Measurements from ENCODE around the gene KCNJ8. TPM values are rescaled to one million over a fixed set of nuclear protein-coding genes. Genes with fewer than 3 reads are reported as not detected.

KCNJ8 gene
- total RNA-seq, 1 donor from 2014 or later = 0.66 TPM

DNA sequence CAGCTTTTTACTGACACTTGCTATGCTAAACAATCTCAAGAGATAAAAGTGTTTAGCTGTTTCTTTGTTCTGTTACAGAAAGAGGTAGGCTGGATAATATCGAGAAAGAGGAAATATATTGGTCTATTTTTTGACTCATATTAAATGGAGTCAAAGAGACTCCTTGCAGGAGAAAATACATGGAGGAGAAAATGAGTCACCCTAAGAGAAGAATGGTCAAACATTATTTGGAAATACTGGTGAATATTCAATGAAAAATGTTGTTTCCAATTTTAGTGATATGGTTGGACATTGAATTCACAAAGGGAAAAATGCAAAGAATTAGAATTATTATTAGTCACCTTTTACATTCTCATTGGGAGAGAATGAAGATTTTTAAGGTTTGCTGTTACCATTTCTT lies 3.2 kb downstream of the KCNJ8 start:
- TF ChIP-seq, protein P1, sequence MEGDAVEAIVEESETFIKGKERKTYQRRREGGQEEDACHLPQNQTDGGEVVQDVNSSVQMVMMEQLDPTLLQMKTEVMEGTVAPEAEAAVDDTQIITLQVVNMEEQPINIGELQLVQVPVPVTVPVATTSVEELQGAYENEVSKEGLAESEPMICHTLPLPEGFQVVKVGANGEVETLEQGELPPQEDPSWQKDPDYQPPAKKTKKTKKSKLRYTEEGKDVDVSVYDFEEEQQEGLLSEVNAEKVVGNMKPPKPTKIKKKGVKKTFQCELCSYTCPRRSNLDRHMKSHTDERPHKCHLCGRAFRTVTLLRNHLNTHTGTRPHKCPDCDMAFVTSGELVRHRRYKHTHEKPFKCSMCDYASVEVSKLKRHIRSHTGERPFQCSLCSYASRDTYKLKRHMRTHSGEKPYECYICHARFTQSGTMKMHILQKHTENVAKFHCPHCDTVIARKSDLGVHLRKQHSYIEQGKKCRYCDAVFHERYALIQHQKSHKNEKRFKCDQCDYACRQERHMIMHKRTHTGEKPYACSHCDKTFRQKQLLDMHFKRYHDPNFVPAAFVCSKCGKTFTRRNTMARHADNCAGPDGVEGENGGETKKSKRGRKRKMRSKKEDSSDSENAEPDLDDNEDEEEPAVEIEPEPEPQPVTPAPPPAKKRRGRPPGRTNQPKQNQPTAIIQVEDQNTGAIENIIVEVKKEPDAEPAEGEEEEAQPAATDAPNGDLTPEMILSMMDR (IDR thresholded peaks at IDR 0.05; ENCODE audit: partially characterized antibody, unreplicated experiment) = no peak
- no peaks in the 10 kb centered on the region for H3K27me3 Mint-ChIP-seq (ENCODE audit: unreplicated experiment)
- no peak overlapping the region for H3K4me3 Mint-ChIP-seq (ENCODE audit: unreplicated experiment)

DNA sequence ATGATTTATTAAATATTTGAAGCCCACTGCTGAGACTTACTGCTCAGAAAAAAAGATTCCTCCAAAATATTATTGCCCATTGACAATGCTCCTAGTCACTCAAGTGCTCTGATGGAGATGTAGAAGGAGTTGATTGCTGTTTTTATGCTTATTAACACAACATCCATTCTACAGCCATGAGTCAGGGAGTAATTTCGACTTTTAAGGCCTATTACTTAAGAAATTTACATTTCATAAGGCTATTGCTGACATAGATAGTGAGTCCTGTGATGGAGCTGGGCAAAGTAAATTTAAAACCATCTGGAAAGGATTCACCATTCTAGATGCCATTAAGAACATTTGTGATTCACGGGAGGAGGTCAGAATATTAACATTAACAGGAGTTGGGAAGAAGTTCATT lies 5.2 kb downstream of the KCNJ8 start:
- DNase-seq = no peak
- Mint-ChIP-seq H3K4me1 (ENCODE audit: low read depth, unreplicated experiment) (peaks cover 4% of the 10 kb centered on the region), H3K27ac (ENCODE audit: unreplicated experiment) (no peak overlapping the region), H3K27me3 (ENCODE audit: unreplicated experiment) (no peaks in the 10 kb centered on the region), H3K4me3 (ENCODE audit: unreplicated experiment) (no peak overlapping the region), H3K36me3 (ENCODE audit: unreplicated experiment) (no peaks in the 10 kb centered on the region), H3K9me3 (ENCODE audit: unreplicated experiment) (no peaks in the 10 kb centered on the region)
- TF ChIP-seq, protein P1 (IDR thresholded peaks at IDR 0.05; ENCODE audit: partially characterized antibody, unreplicated experiment) = no peak

More for the DNA sequence above, 3.2 kb downstream of the KCNJ8 start:
- peaks cover 4% of the 10 kb centered on the region for H3K4me1 Mint-ChIP-seq (ENCODE audit: low read depth, unreplicated experiment)
- H3K27ac Mint-ChIP-seq (ENCODE audit: unreplicated experiment) = no peak overlapping the region
- no peak for DNase-seq
- no peaks in the 10 kb centered on the region for H3K36me3 Mint-ChIP-seq (ENCODE audit: unreplicated experiment)
- no peaks in the 10 kb centered on the region for H3K9me3 Mint-ChIP-seq (ENCODE audit: unreplicated experiment)

DNA sequence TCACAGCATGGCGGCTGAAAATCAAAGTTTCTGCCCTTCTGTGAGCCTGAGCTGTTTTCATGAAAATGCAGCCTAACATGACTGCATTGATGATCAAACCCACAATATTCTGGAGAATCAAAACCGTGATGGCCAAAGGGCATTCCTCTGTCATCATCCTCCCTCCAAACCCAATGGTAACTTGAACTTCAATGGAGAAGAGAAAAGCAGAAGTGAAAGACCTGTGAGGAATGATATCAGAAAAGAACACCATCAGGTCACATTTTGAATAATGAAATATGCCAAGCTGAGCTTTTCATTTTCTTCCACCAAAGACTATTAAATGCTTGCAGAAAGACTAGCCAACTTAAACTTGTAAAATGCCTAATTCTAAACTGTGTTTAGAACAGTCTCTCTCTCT lies 8.1 kb downstream of the KCNJ8 start:
- TF ChIP-seq, protein P1 (IDR thresholded peaks at IDR 0.05; ENCODE audit: partially characterized antibody, unreplicated experiment) = no peak
- Mint-ChIP-seq H3K27me3 (ENCODE audit: unreplicated experiment) (peaks cover 3% of the 10 kb centered on the region), H3K4me1 (ENCODE audit: low read depth, unreplicated experiment) (no peaks in the 10 kb centered on the region), H3K36me3 (ENCODE audit: unreplicated experiment) (no peaks in the 10 kb centered on the region), H3K4me3 (ENCODE audit: unreplicated experiment) (no peak overlapping the region), H3K27ac (ENCODE audit: unreplicated experiment) (no peak overlapping the region), H3K9me3 (ENCODE audit: unreplicated experiment) (no peaks in the 10 kb centered on the region)
- no peak for DNase-seq

DNA sequence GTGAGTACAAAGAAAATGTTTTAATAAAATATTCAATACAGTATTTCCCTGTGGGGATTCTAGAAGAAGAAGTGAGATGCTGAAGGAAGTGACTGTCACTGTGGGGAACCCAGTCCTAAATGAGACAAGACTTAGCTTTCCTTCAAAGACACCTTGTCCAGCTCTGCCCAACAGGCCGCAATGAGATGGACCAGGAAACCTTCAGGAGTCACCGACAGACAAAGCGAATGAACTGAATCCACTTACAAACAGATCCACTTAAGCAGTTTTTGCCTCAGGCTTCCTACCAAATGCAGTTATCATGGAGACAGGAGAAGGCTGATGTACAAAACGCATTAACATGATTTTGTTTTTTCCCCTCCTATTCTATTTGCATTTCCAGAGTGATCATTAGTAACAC lies 9.6 kb downstream of the KCNJ8 start:
- H3K9me3 Mint-ChIP-seq (ENCODE audit: unreplicated experiment) = no peaks in the 10 kb centered on the region
- DNase-seq = no peak
- no peaks in the 10 kb centered on the region for H3K4me1 Mint-ChIP-seq (ENCODE audit: low read depth, unreplicated experiment)

DNA sequence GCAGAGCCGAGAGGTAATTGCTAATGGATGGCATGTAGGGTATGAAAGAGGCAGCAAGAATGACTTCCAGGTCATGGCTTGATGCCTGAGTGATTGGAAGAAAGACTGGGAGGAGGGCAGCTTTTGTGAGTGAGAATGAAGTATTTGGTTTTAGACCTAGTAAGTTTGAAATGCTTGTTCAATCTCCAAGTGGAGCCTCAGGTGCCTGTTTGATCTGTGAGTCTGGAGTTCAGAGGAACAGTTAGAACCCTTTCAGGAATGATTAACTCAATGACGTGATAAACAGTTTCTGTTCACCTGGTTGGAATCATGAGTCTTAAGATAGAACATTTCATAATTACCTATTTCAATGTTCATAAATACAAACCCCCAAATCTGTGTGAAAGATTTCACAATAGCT lies 10.4 kb downstream of the KCNJ8 start:
- Mint-ChIP-seq H3K27me3 (ENCODE audit: unreplicated experiment) (peaks cover 3% of the 10 kb centered on the region), H3K4me3 (ENCODE audit: unreplicated experiment) (no peak overlapping the region), H3K36me3 (ENCODE audit: unreplicated experiment) (no peaks in the 10 kb centered on the region), H3K4me1 (ENCODE audit: low read depth, unreplicated experiment) (no peaks in the 10 kb centered on the region), H3K27ac (ENCODE audit: unreplicated experiment) (no peak overlapping the region), H3K9me3 (ENCODE audit: unreplicated experiment) (no peaks in the 10 kb centered on the region)
- TF ChIP-seq, protein P1 (IDR thresholded peaks at IDR 0.05; ENCODE audit: partially characterized antibody, unreplicated experiment) = no peak
- DNase-seq = no peak

More for the DNA sequence above, 9.6 kb downstream of the KCNJ8 start:
- H3K27me3 Mint-ChIP-seq (ENCODE audit: unreplicated experiment) = peaks cover 3% of the 10 kb centered on the region
- H3K36me3 Mint-ChIP-seq (ENCODE audit: unreplicated experiment) = no peaks in the 10 kb centered on the region
- H3K27ac Mint-ChIP-seq (ENCODE audit: unreplicated experiment) = no peak overlapping the region
- no peak overlapping the region for H3K4me3 Mint-ChIP-seq (ENCODE audit: unreplicated experiment)
- TF ChIP-seq, protein P1 (IDR thresholded peaks at IDR 0.05; ENCODE audit: partially characterized antibody, unreplicated experiment) = no peak

Measured in glutamatergic neuron (in vitro differentiated cells).